Brain pericyte (primary cell): ENCODE data around the gene CUTA.

ENCODE experiments used
- DNase-seq: peaks from one replicate; pipeline ENCODE4 v3.0.0-alpha.2; 2012; ENCODE audit warnings: low read depth, low spot score

Gene CUTA

DNA sequence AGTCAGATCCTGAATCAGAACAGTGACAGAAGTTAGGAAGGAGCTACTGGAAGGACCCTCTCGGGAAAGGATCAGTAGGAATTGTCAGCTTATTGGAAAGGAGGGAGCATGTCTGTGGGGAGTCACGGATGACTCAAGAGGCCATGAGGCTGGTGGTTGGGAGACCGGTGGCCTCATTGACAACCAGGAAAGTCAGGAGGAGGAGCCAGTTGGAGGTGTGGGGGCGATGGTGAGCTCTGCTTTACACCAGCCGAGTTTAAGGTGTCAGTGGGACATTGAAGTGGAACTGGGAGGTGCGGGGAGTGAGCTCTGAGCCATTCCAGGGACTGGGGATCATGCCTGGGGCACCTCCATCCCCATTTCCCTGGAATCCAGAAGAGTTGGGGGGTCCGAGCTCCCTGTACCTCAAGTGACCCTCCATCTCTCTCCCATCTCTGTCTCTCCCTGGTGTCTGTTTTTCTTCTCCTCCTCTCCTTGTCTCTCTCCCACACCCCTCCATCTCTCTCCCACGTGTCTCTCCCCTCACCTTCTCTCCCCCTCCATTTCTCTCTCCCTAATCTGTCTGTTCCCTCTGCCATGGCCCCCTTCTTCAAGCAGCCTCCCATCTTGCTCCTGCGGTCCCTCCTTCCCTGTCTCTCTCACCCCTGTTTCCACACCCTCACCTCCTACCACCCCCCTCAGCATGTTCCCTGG is 22.2 kb upstream of the CUTA start:
- no peak for DNase-seq

DNA sequence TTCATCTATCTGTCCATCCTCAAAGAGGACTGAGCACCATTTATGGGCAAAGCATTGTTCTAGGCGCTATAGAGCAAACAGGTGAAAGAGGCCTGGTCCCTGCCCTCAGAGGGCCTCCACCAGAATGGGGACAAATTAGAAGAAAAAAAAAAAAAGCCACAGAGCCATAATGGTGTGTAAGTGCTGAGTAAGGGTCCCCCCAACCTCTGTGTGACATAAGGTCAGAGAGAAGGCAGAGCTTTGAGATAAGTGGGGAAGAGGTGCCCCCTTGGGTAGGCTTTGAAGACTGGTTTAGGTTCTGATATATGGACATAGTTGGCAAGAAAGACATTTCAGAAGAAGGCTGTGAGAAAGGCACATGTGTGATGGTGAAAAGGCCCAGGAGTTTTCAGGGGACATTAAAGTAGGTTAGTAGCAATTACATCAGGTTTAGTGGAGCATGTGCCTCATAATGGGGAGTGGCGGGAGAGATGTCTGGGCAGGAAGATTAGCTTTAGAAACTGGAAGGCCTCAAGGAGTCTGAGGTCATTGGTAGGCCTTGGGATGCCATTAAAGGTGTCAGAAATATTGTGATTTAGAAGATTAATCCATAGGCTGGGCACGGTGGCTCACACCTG is 21.2 kb upstream of the CUTA start:
- DNase-seq = no peak

GRCh38 chr6:33437666-33438065 is 19.8 kb upstream of the CUTA start:
- DNase-seq = no peak

DNA sequence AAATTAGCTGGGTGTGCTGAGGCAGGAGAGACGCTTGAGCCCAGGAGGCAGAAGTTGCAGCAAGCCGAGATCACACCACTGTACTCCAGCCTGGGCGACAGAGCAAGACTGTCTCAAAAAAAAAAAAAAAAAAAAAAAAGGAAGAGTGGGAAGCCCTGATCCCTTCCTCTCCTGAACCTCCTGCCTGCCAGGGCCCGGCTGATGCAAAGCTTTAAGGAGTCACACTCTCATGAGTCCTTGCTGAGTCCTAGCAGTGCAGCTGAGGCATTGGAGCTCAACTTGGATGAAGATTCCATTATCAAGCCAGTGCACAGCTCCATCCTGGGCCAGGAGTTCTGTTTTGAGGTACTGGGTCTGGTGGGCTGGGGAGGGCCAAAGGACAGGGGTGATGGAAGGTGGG is 17.1 kb upstream of the CUTA start:
- no peak for DNase-seq

DNA sequence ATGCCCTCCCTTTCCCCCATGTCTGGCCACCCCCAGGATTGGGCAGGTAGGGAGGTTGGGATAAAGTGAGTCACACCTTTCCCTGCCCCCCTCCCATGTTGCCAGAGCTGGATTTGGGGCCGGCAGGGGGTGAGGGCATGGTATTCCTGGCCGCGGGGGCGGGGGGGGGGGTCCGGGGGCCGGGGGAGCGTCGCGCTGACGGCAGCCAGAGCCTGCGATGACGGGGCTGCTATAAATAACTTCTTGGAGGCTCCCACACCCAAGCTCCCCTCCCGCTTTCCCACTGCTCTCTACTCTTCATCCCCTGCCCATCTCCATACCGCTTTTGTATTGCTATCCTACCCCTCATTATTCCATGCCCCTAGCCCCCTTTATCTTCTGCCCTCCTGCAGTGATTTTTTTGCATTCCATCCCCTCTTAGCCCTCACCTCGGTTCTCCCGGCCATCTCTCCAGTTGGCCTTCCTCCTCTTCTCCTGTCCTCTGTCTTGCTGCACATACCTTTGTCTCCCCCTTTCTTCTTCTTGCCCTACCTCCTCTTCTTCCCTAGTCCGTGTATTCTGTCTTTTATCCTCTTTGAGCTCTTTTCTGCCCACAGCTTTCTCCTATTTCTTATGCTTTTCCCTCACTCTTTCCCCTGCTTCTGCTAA is 15.8 kb upstream of the CUTA start:
- no peak for DNase-seq

GRCh38 chr6:33433001-33433543 is 15.2 kb upstream of the CUTA start:
- DNase-seq = no peak

DNA sequence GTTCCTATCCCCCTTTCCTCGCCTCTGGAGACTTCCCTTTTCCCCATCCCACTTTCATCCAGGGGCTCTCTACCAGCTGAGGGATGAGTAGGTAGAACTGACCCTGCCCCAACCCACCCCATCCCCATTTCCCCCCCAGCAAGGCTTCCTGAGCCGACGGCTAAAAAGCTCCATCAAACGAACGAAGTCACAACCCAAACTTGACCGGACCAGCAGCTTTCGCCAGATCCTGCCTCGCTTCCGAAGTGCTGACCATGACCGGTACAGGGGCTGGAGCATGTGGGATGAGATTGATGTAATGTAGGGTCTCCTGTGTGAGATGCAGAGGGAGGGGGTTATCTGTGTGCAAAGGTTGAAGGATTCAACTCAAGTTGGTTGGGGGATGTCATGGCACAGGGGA is 14.6 kb upstream of the CUTA start:
- DNase-seq = no peak

GRCh38 chr6:33431880-33432541 is 14.1 kb upstream of the CUTA start:
- no peak for DNase-seq

DNA sequence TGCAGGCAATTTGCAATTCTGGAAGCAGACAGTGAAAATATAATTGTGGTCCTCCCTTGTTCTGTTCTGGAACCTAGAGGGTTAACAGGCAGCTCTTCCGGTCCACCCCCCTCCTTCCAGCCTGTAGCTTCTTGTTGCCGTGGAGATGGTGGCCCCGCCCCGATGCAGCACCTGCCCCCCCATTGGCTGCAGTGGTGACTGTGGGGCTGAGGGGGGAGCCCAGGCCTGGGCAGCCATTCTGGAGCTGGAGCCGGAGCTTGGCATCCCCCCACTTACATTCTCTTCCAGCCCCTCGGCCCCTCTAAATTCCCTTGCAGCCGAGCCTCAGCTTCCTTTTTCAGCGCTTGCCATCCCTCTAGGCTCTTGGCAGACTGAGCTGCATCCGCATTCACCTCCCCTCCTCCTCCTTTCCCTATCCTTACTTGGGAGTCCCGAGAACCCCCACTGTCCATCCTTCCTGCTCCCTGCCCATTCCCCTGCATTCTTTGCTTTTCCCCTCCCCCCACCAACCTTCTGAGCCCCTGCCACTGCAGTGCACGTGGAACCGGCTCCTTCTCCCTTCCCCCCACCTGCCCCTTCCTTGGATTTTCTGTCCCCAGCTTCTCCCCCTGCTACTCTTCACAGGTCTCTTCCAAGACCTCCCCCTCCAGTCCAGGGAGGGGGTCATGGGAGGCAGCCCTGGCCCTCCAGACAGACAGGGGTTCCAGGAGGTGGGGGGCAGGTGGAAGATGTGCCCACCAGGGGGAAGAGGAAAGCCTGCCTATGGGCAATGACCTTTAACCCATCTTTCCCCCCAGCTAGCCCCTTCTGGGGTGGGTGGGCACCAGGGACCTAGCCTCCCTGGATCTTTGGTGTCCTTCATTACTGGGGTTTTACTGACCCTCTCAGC is 13.3 kb upstream of the CUTA start:
- no peak for DNase-seq

GRCh38 chr6:33430334-33430733 is 12.4 kb upstream of the CUTA start:
- DNase-seq = no peak

DNA sequence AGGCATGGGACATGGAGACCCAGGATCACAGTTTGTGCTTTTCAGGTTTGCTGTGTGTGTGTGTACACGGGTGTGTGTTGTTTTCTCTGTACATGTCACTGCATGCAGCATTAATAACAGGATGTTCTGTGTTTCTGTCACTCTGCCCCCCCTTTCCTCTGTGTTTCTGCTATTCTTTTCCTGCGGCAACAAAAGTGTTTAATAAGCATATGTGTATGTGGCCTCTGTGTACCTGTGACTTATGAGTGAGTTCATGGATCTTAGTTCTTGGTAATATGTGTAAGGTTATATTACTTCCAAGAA is 11.8 kb upstream of the CUTA start:
- DNase-seq = no peak

DNA sequence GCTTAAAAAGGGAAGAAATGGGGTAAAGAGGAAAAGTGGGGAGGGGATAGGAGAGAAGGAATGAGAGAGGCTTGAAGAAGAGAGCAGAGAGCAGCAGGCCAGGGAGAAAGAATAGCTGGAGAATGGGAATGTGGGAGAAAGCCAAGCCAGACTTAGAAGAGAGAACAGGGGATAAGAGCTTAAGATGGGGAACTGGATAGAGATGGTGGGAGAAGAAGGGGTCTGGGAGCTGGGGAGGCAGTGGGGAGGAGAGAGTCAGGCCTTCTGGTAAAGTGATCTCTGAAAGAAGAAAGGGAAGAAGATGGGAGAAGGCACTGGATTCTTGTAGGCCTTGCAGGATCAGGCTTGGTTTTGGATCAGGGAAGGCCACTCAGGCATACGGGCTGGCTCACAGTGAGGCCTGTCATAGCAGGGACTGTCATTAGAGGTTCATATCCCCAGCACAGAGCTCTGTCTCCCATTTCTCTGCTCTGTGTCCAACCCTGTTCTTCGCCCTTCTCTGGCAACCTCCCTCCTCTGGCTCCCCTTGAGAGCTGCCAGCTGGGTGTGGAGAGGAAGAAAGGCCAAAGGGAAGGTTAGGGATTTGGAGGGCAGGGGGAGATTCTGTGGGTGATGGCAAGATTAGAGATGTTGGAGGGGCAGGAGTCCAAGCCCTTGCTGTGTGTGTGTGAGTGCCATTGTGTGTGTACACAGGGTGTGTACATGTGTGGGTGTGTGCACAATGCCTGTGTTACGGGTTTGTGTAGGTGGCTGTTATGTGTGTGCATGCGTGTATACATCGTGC is 11.3 kb upstream of the CUTA start:
- no peak for DNase-seq

DNA sequence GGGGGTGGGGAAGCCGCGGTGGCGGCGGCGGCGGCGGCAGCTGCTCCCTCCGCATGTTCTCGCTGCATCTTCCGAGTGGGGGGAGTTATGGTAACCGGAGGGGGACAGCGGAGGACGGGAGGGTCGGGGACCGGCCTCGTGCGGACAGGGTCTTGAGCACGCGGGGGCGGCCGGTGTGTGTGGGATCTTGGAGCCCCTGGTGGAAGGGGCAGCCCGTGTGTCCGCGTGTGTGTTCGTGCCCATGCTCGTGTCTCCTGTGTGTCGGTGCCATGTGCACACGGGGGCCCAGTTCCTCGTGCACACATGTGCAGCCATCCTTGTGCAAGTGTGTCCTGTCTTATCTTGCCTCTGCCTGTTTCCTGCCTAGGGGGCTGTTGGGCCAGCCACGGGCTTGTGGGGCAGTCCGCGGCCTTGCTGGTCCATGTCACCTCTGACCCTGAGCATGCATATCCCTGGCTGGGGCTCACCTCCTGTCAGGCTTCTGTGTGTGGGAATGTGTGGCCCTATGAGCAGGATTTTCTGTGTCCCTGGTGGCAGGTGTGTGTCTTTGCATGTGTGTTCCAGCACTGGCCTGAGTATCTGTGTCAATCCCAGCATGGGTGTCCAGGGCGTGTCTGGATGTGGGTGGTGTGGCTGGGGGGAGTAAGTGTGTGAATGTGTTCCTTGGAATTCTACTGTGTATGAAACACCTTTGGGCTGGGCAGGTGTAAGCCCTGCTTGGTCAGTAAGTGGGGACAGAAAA is 10.5 kb upstream of the CUTA start:
- no peak for DNase-seq

DNA sequence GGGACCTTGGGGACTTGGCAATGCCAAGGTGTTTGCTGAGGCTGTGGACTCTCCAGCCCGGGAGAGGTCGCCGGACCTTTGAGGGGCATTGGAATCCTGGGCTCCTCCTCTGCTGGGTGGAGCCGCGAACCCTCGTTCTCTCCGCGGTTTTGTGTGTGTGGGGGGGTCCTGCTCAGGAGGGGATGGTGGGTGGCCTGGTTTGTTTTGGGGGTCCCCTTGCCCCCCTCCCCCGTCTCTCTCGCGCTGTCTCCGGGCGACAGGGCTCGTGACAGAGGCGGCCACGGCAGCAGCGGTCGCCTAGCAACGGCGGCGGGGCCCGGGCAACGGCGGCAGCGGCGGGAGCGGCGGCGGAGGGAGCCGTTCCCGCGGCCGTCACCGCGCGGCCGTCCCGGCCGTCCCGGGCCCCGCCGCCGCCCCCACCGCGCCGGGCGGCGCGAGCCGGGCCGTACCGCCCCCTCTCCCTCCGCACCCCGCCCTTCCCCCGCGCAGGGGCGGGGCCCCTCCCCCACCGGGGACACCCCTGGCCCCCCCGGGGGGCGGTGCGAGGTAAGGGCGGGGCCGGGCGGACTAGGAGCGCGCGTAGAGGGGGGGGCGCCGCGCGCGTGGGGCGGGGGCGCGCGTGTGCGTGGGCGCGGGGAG is 9.8 kb upstream of the CUTA start:
- DNase-seq = no peak

DNA sequence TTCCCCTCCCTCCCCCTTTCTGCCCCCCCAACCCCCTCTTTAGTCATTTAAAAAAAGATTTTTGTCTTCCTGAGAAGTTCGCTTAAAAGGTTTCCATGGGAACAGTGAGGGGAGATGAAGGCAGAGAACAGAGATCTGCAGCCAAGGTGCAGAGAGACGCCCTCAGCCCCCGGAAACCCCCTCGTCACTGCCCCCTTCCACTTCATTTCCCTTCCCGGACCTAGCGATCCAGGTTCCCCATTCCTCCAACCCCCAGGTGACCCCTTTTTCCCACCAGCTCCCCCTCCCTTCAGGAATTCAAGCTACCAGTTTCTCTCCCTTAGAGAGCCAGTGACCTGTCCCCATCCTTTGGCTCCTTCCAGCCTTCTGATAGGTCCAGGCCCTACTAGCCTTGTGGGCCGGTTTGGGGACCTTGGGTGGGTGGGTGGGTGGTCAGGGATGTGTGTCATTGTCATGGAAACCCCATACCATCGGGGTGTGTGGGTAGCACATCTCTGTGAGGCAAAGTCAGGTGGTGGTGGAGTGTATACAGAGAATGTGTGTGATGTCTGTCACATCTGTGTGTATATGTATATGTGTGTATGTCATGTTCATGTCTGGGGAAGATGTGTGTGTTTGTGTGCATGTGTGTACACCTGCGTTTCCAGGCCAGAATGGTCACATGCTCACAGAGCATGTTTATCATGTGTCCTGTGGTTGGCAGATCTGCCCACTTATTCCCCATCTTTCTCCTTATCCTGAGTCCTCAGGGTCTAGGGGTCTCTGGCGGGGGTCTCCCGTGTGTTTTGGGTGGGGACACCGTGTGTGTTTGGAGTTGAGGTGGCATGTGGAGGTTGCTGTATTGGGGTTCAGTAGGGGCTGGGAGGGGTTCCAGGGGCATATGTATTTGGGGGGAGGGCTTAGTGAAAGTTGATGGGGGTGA is 8.9 kb upstream of the CUTA start:
- no peak for DNase-seq

DNA sequence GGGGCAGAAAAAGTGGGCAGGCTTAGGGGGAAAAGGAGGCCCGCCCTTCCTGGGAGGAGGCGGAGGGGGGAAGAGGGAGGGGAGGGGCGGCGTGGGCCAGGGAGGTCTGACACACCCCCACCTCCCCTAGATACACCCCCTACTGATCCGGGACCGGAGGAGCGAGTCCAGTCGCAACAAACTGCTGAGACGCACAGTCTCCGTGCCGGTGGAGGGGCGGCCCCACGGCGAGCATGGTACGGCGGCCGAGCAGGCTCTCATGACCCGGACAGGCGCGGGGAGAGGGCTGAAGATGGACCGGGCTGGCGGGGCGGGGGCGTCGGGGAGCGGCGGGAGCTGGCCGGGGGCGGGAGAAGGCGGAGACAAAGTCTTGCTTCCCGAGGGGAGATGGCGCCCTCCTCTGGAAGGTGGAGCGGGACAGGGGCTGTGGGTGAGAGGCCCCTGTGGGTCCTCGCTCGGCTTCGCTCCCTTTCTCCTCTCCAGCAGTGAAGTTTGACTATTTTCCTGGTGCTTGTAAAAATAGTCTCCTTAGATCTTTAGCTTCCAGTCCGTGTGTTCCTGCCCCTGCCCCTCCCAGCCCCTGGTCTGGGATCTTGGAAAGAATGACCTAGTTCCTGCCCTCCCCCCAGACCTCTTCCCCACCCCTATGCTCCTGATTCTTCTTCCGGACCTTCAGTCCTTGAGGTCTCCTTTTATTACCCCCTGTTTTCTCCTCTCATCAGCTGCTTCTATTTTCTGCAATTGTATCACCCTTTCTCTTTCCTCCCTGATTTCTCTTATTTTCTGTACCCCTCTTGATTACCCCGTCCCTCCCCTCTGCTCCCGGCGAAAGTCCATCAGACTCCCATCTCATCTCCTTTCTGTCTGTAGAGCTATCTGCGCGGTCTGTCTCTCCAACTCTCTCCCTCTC is 8.0 kb upstream of the CUTA start:
- peak; percentile 34 for DNase-seq

- DNase-seq = no peak
Measured at GRCh38 chr6:33424855-33425667, 7.2 kb upstream of the CUTA start.
